ENCODE data around the gene IRX4.

- TF ChIP-seq BACH2 (CRISPR knock-in tag; IDR thresholded peaks at IDR 0.05; ENCODE audit: borderline replicate concordance) (no peak), ARNTL (CRISPR knock-in tag; IDR thresholded peaks at IDR 0.05; ENCODE audit: borderline replicate concordance, low read depth) (no peak), CSRNP3 (CRISPR knock-in tag; IDR thresholded peaks at IDR 0.05) (no peak), OSR1 (CRISPR knock-in tag; IDR thresholded peaks at IDR 0.05) (no peak), CREB5 (CRISPR knock-in tag; IDR thresholded peaks at IDR 0.05; ENCODE audit: low read depth) (no peak), TOX (CRISPR knock-in tag; IDR thresholded peaks at IDR 0.05; ENCODE audit: borderline replicate concordance) (no peak), ZFP30 (CRISPR knock-in tag; IDR thresholded peaks at IDR 0.05) (no peak), ZC3H10 (CRISPR knock-in tag; IDR thresholded peaks at IDR 0.05) (no peak), CSDC2 (CRISPR knock-in tag; IDR thresholded peaks at IDR 0.05) (no peak), ZNF565 (CRISPR knock-in tag; conservative IDR thresholded peaks at IDR 0.05; ENCODE audit: low read depth) (no peak)
- TF ChIP-seq, protein P1, sequence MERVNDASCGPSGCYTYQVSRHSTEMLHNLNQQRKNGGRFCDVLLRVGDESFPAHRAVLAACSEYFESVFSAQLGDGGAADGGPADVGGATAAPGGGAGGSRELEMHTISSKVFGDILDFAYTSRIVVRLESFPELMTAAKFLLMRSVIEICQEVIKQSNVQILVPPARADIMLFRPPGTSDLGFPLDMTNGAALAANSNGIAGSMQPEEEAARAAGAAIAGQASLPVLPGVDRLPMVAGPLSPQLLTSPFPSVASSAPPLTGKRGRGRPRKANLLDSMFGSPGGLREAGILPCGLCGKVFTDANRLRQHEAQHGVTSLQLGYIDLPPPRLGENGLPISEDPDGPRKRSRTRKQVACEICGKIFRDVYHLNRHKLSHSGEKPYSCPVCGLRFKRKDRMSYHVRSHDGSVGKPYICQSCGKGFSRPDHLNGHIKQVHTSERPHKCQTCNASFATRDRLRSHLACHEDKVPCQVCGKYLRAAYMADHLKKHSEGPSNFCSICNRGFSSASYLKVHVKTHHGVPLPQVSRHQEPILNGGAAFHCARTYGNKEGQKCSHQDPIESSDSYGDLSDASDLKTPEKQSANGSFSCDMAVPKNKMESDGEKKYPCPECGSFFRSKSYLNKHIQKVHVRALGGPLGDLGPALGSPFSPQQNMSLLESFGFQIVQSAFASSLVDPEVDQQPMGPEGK (CRISPR knock-in tag; IDR thresholded peaks at IDR 0.05; ENCODE audit: borderline replicate concordance), result no peak
Measured at GRCh38 chr5:1858436-1858835, 24.3 kb downstream of the IRX4 start.
